H1 (cell line): ENCODE measurements around the gene ATP8B3. TPM values are rescaled to one million over a fixed set of nuclear protein-coding genes. Genes with fewer than 3 reads are reported as not detected.
A peak's percentile ranks its signal among the peaks of the same experiment; 100 is the strongest.

Experiments
- CTCF ChIA-PET: fragments of 300-600 bp; sonication (Branson Sonifier 250); formaldehyde crosslinking; loops from one replicate; lab custom pipeline; 2021; ENCODE audit not compliant: partially characterized antibody; lab: Charles Lee
- POLR2A ChIA-PET: fragments of 300-600 bp; sonication (Branson Sonifier 250); formaldehyde crosslinking; loops from one replicate; lab custom pipeline; 2021; ENCODE audit warnings: inconsistent platforms; ENCODE audit not compliant: partially characterized antibody; lab: Charles Lee
- DNase-seq, 2 experiments: peaks; one replicate each; pipeline versions ENCODE4 v3.0.0 to v3.0.0-alpha.2; 2010 to 2022; ENCODE audit warnings: low spot score in 2 of 2, low read depth in 1 of 2, mixed read lengths in 1 of 2
- FAIRE-seq: peaks from 2 replicates; lab custom pipeline; 2011; peaks lifted over from hg19 to GRCh38; lab: Jason Lieb, UNC
- H2AFZ ChIP-seq: 2 replicates; pipeline ENCODE4 v1.8.1; 2012; ENCODE audit warnings: low read length, inconsistent platforms
- H2AK5ac ChIP-seq: 2 replicates; pipeline ENCODE4 v1.6.1; 2013; ENCODE audit warnings: low read depth, low read length
- H2BK120ac ChIP-seq: replicated peaks from 2 replicates; pipeline ENCODE3; 2013; ENCODE audit warnings: low read depth, low read length, inconsistent platforms
- H2BK12ac ChIP-seq: 2 replicates; pipeline ENCODE4 v1.6.1; 2013; ENCODE audit warnings: low read depth, low read length
- H2BK15ac ChIP-seq: 2 replicates; pipeline ENCODE4 v1.6.1; 2013; ENCODE audit warnings: low read length
- H2BK20ac ChIP-seq: 2 replicates; pipeline ENCODE4 v1.6.1; 2013; ENCODE audit warnings: low read length
- H2BK5ac ChIP-seq: 2 replicates; pipeline ENCODE4 v1.6.1; 2013; ENCODE audit warnings: low read depth, low read length
- H3K14ac ChIP-seq: 2 replicates; pipeline ENCODE4 v1.6.1; 2013; ENCODE audit warnings: inconsistent platforms; ENCODE audit not compliant: insufficient read length
- H3K18ac ChIP-seq: 2 replicates; pipeline ENCODE4 v1.6.1; 2013; ENCODE audit warnings: low read length; ENCODE audit errors: extremely low read depth
- H3K23ac ChIP-seq: 2 replicates; pipeline ENCODE4 v1.6.1; 2013; ENCODE audit warnings: inconsistent platforms; ENCODE audit not compliant: insufficient read length
- H3K23me2 ChIP-seq: 2 replicates; pipeline ENCODE4 v1.6.1; 2013; ENCODE audit warnings: low read depth, low read length
- H3K27ac ChIP-seq: 2 replicates; pipeline ENCODE4 v1.6.1; 2011; ENCODE audit warnings: low read depth, low read length, inconsistent platforms
- H3K27me3 ChIP-seq, 4 experiments: replicated peaks in 1 of 4; 1 replicate in 1 of 4; 2 replicates in 3 of 4; pipeline versions ENCODE4 v1.6.1 to v1.8.1; 2011 to 2013; ENCODE audit warnings: low read length in 3 of 4, mild to moderate bottlenecking in 3 of 4, inconsistent platforms in 2 of 4, mixed read lengths in 2 of 4, moderate library complexity in 1 of 4; ENCODE audit not compliant: control insufficient read depth in 3 of 4, insufficient read depth in 3 of 4; ENCODE audit errors: extremely low read depth in 1 of 4
- H3K36me3 ChIP-seq, 4 experiments: 2 replicates each; pipeline versions ENCODE4 v1.6.1 to v1.8.1; 2011 to 2013; ENCODE audit warnings: mild to moderate bottlenecking in 4 of 4, low read length in 3 of 4, moderate library complexity in 2 of 4, control low read depth in 1 of 4, inconsistent platforms in 1 of 4; ENCODE audit not compliant: insufficient read depth in 4 of 4, control insufficient read depth in 2 of 4
- H3K4ac ChIP-seq: replicated peaks from 2 replicates; pipeline ENCODE3; 2013; ENCODE audit warnings: low read length, low read depth, mixed read lengths, inconsistent platforms; ENCODE audit not compliant: insufficient read length
- H3K4me1 ChIP-seq, 4 experiments: replicated peaks in 1 of 4; 1 replicate in 1 of 4; 2 replicates in 3 of 4; pipeline versions ENCODE4 v1.6.1 to v1.8.1; 2011 to 2013; ENCODE audit warnings: low read length in 3 of 4, inconsistent platforms in 2 of 4, mixed read lengths in 1 of 4; ENCODE audit not compliant: insufficient read depth in 4 of 4, control insufficient read depth in 3 of 4
- H3K4me2 ChIP-seq, 2 experiments: 2 replicates each; pipeline versions ENCODE4 v1.6.1 to v1.8.1; 2011 to 2013; ENCODE audit warnings: low read depth in 2 of 2, low read length in 2 of 2, control low read depth in 1 of 2, inconsistent platforms in 1 of 2, mild to moderate bottlenecking in 1 of 2; ENCODE audit not compliant: insufficient read depth in 1 of 2
- H3K4me3 ChIP-seq, 4 experiments: fragments of 200-600, 300-600 bp in 1 of 4; sonication (generic), shearing (Covaris generic), sonication (Bioruptor Twin) in 1 of 4; 2 replicates each; pipeline versions ENCODE4 v1.5.1 to v1.8.1; 2011 to 2016; ENCODE audit warnings: low read length in 4 of 4, low read depth in 3 of 4, control low read depth in 2 of 4, inconsistent platforms in 2 of 4, mild to moderate bottlenecking in 2 of 4, mixed read lengths in 1 of 4, moderate library complexity in 1 of 4; ENCODE audit not compliant: insufficient read depth in 2 of 4; ENCODE audit errors: extremely low read depth in 1 of 4
- H3K56ac ChIP-seq: replicated peaks from 2 replicates; pipeline ENCODE3; 2013; ENCODE audit warnings: low read depth, mild to moderate bottlenecking, mixed read lengths, low read length, inconsistent platforms; ENCODE audit not compliant: insufficient read length
- H3K79me1 ChIP-seq: 2 replicates; pipeline ENCODE4 v1.6.1; 2013; ENCODE audit warnings: low read depth, low read length, control low read depth
- H3K79me2 ChIP-seq, 2 experiments: 2 replicates each; pipeline versions ENCODE4 v1.6.1 to v1.8.1; 2012 to 2013; ENCODE audit warnings: low read length in 2 of 2, mild to moderate bottlenecking in 2 of 2, inconsistent platforms in 1 of 2; ENCODE audit not compliant: insufficient read depth in 2 of 2, control insufficient read depth in 1 of 2
- H3K9ac ChIP-seq, 4 experiments: replicated peaks in 1 of 4; 1 replicate in 1 of 4; 2 replicates in 3 of 4; pipeline versions ENCODE4 v1.6.1 to v1.8.1; 2011 to 2013; ENCODE audit warnings: low read depth in 3 of 4, low read length in 3 of 4, control low read depth in 2 of 4, mild to moderate bottlenecking in 2 of 4, moderate library complexity in 2 of 4, inconsistent platforms in 1 of 4; ENCODE audit errors: extremely low read depth in 1 of 4
- H3K9me3 ChIP-seq, 2 experiments: 2 replicates each; pipeline versions ENCODE4 v1.6.1 to v1.8.1; 2012 to 2013; ENCODE audit warnings: mild to moderate bottlenecking in 2 of 2, moderate library complexity in 2 of 2, control low read depth in 1 of 2, inconsistent platforms in 1 of 2, low read depth in 1 of 2, low read length in 1 of 2, mixed read lengths in 1 of 2; ENCODE audit not compliant: insufficient read depth in 2 of 2
- H4K20me1 ChIP-seq, 2 experiments: replicated peaks in 1 of 2; 2 replicates each; pipeline versions ENCODE3 to v1.8.1; 2011 to 2013; ENCODE audit warnings: inconsistent platforms in 2 of 2, low read length in 2 of 2, mild to moderate bottlenecking in 1 of 2; ENCODE audit not compliant: insufficient read depth in 2 of 2, control insufficient read depth in 1 of 2
- H4K5ac ChIP-seq: 2 replicates; pipeline ENCODE4 v1.6.1; 2013; ENCODE audit warnings: low read length, low read depth, mixed read lengths, inconsistent platforms; ENCODE audit not compliant: insufficient read length
- H4K8ac ChIP-seq: 2 replicates; pipeline ENCODE4 v1.8.0; 2013; ENCODE audit warnings: mild to moderate bottlenecking, moderate library complexity, low read length, inconsistent platforms; ENCODE audit not compliant: insufficient read depth; ENCODE audit errors: extremely low read depth
- H4K91ac ChIP-seq: replicated peaks from 2 replicates; pipeline ENCODE3; 2013; ENCODE audit warnings: low read length, mixed read lengths, inconsistent platforms; ENCODE audit not compliant: insufficient read length
- MAX ChIP-seq: IDR thresholded peaks from 2 replicates; pipeline ENCODE4 v1.6.1; 2012; ENCODE audit warnings: inconsistent platforms
- SUZ12 ChIP-seq: fragments of 200-600 bp; sonication (generic); IDR thresholded peaks from 2 replicates; pipeline ENCODE4 v1.6.1; 2012; ENCODE audit warnings: mild to moderate bottlenecking, inconsistent platforms, low read length, moderate library complexity, mixed read lengths
- WGBS, 2 experiments: shearing (Covaris generic) in 1 of 2; methylation state at CpG; one replicate each; pipeline versions ENCODE4 v1.1.6 to v1.1.7; 2013 to 2015; ENCODE audit warnings: low lambda C conversion rate in 2 of 2, mixed read lengths in 2 of 2, inconsistent platforms in 1 of 2, low coverage in 1 of 2, missing lambda C conversion rate in 1 of 2; ENCODE audit not compliant: insufficient replicate concordance in 2 of 2, insufficient coverage in 1 of 2, insufficient read length in 1 of 2; ENCODE audit errors: extremely low coverage in 1 of 2, missing lambda C conversion rate in 1 of 2; 5-methylcytosine and 5-hydroxymethylcytosine counted together
- polyA plus RNA-seq, 7 experiments: library from polyadenylated mRNA; depleted of rRNA in 3 of 7; stranded (reverse) in 5 of 7; unstranded in 2 of 7; fragments of >200 nt in 5 of 7; fragments of 200-250 nt in 2 of 7; gene quantifications; 1 replicate in 5 of 7; 2 replicates in 1 of 7; 4 replicates in 1 of 7; pipeline versions ENCODE4 v1.2.1 to v1.2.3, GENCODE V29; 2011 to 2013; ENCODE audit warnings: missing spikeins in 2 of 7, mixed read lengths in 2 of 7
- total RNA-seq: library from RNA; stranded (reverse); fragmentation: NEBNext Ultra II Directional; extraction: Animal tissue kit (Norgen Biotek cat#: 25700); gene quantifications from 2 replicates; pipeline ENCODE4 v1.2.1, GENCODE V29; 2021
- TF ChIP-seq, protein P1 (sequence below): IDR thresholded peaks from 2 replicates; pipeline ENCODE4 v1.6.1; 2011; ENCODE audit warnings: low read depth, mild to moderate bottlenecking, low read length; ENCODE audit not compliant: insufficient read depth
- TF ChIP-seq, protein P2 (sequence below), 3 experiments: IDR thresholded peaks; 1 replicate in 2 of 3; 2 replicates in 1 of 3; pipeline versions ENCODE4 v1.5.1 to v1.6.1; 2011; ENCODE audit warnings: low read length in 3 of 3, mild to moderate bottlenecking in 3 of 3, inconsistent platforms in 2 of 3, low read depth in 1 of 3, moderate library complexity in 1 of 3; ENCODE audit not compliant: insufficient read depth in 1 of 3; ENCODE audit errors: control extremely low read depth in 1 of 3
- TF ChIP-seq, protein P3 (sequence below): IDR thresholded peaks from 2 replicates; pipeline ENCODE4 v1.6.1; 2011; ENCODE audit warnings: low read length, improper control_type of control experiment

ATP8B3 gene
- total and polyA plus RNA-seq, 2 of the 8 experiments (the other 6 are each of a cell fraction or from before 2014, with no cell fraction given) = 4.1 to 9.3 TPM

DNA sequence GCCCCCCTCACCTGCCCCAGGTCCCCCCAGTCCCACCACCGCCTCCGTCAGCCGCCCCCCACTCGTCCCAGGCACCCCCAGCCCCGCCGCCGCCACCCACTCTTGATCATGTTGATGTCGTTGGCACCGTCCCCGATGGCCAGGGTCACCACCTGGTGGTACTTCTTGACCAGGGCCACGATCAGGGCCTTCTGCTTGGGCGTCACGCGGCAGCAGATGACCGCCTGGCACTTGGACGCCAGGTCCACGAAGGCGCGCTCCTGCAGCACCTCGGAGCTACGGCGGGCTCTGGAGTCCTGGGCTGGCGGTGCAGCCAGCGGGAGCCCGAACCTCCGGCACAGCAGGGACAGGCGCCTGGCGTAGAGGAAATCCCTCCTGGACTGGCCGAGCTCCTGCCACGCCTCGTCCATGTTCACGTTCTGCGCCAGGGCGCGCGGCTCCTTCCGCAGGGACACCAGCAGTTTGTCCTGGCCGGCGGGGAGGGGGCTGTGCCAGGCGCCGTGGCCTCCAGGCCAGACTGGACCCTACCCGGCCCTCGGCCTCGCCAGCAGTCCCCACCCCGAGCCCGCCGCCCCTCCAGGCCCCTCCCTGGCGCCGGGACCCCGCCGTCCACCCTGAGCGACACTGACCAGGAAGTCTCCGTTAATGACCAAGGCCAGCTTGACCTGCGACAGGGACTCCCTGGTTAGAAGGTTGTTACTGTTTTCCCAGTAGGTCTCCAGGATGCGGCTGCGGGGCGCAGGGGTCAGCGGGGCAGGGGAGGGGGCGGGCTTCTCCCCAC is 22.6 kb downstream of the ATP8B3 start:
- Histone ChIP-seq H3K9me3 (peaks cover 0 to 7% of the 10 kb centered on the region in 2 experiments; a peak in 1 of 4 replicates), H3K79me1 (no peaks in the 10 kb centered on the region), H3K56ac (no peak overlapping the region), H3K14ac (no peak overlapping the region), H3K79me2 (no peaks in the 10 kb centered on the region), H2BK12ac (peak overlapping the region; percentile 55; the same call in 1 of the 2 replicates), H2AK5ac (no peak overlapping the region), H4K91ac (no peak overlapping the region), H3K27ac (no peak overlapping the region), H4K8ac (no peak overlapping the region; the same call in 1 of the 2 replicates), H3K4ac (no peak overlapping the region), H2BK20ac (no peak overlapping the region), H3K23ac (no peak overlapping the region), H2BK120ac (no peak overlapping the region), H3K4me1 (peaks cover 0 to 8% (median 4%) of the 10 kb centered on the region in 4 experiments; a peak in 5 of 7 replicates), H2AFZ (no peak overlapping the region), H3K4me2 (peak overlapping the region; percentile 59 to 71), H3K4me3 (peak overlapping the region; percentile 7 to 58 (median 32); a peak in 5 of 8 replicates), H2BK15ac (no peak overlapping the region), H3K18ac (peak overlapping the region; percentile 60), H4K5ac (no peak overlapping the region), H4K20me1 (no peaks in the 10 kb centered on the region), H2BK5ac (peak overlapping the region; percentile 39; the same call in 1 of the 2 replicates), H3K36me3 (no peaks in the 10 kb centered on the region), H3K9ac (no peak overlapping the region), H3K23me2 (no peaks in the 10 kb centered on the region; the same call in 1 of the 2 replicates), H3K27me3 (peaks cover 2 to 17% (median 13%) of the 10 kb centered on the region in 4 experiments; a peak in 6 of 7 replicates)
- WGBS, 2 experiments = 20% methylated on average over 37 of the region's 59 CpGs; no CpG with 5 or more reads in 1 of the 2 experiments
- DNase-seq (no peak), FAIRE-seq (no peak)
- CTCF ChIA-PET = interaction anchor here (0.6 to 3.7 kb wide), 16 partner anchors 8 to 496 kb away, joined by 3 to 28 read pairs (median 5); no protein-coding TSS in a partner anchor
- POLR2A ChIA-PET = interaction anchor here (1.6 kb wide), 1 partner anchor 107 kb away, joined by 3 read pairs; no protein-coding TSS in a partner anchor
- TF ChIP-seq SUZ12 (peak; percentile 52; the same call in 1 of the 2 replicates), MAX (peak; percentile 33; the same call in 1 of the 2 replicates)
- TF ChIP-seq, protein P1, sequence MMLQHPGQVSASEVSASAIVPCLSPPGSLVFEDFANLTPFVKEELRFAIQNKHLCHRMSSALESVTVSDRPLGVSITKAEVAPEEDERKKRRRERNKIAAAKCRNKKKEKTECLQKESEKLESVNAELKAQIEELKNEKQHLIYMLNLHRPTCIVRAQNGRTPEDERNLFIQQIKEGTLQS = no peak
- TF ChIP-seq, protein P2, sequence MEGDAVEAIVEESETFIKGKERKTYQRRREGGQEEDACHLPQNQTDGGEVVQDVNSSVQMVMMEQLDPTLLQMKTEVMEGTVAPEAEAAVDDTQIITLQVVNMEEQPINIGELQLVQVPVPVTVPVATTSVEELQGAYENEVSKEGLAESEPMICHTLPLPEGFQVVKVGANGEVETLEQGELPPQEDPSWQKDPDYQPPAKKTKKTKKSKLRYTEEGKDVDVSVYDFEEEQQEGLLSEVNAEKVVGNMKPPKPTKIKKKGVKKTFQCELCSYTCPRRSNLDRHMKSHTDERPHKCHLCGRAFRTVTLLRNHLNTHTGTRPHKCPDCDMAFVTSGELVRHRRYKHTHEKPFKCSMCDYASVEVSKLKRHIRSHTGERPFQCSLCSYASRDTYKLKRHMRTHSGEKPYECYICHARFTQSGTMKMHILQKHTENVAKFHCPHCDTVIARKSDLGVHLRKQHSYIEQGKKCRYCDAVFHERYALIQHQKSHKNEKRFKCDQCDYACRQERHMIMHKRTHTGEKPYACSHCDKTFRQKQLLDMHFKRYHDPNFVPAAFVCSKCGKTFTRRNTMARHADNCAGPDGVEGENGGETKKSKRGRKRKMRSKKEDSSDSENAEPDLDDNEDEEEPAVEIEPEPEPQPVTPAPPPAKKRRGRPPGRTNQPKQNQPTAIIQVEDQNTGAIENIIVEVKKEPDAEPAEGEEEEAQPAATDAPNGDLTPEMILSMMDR (IDR thresholded peaks at IDR 0.05; ENCODE audit: control extremely low read depth in 1 of 3, insufficient read depth in 1 of 3, low read depth in 1 of 3, low read length in 3 of 3) = no peak
- TF ChIP-seq, protein P3, sequence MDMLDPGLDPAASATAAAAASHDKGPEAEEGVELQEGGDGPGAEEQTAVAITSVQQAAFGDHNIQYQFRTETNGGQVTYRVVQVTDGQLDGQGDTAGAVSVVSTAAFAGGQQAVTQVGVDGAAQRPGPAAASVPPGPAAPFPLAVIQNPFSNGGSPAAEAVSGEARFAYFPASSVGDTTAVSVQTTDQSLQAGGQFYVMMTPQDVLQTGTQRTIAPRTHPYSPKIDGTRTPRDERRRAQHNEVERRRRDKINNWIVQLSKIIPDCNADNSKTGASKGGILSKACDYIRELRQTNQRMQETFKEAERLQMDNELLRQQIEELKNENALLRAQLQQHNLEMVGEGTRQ = no peak
